Mesodermal cell (in vitro differentiated cells): Measurements from ENCODE around the gene GSG1L.

Experiments
- H3K27ac ChIP-seq: 2 replicates; pipeline ENCODE4 v1.7.0; 2013; ENCODE audit warnings: mild to moderate bottlenecking, low read depth, low read length, moderate library complexity; ENCODE audit not compliant: severe bottlenecking
- H3K36me3 ChIP-seq: 2 replicates; pipeline ENCODE4 v1.7.1; 2013; ENCODE audit warnings: mild to moderate bottlenecking, low read length, moderate library complexity; ENCODE audit not compliant: control insufficient read depth, insufficient read depth
- H3K4me1 ChIP-seq: one replicate; pipeline ENCODE4 v1.7.1; 2013; ENCODE audit warnings: mild to moderate bottlenecking, low read length; ENCODE audit not compliant: insufficient read depth, control insufficient read depth, poor library complexity, severe bottlenecking
- H3K4me3 ChIP-seq: 2 replicates; pipeline ENCODE4 v1.7.0; 2013; ENCODE audit warnings: low read length, control low read depth, mild to moderate bottlenecking; ENCODE audit not compliant: insufficient read depth, poor library complexity, severe bottlenecking; ENCODE audit errors: extremely low read depth
- H3K9me3 ChIP-seq: 2 replicates; pipeline ENCODE4 v1.7.1; 2013; ENCODE audit warnings: mild to moderate bottlenecking, low read length, moderate library complexity; ENCODE audit not compliant: control insufficient read depth
- WGBS, 2 experiments: methylation state at CpG; one replicate each; pipeline ENCODE4 v1.1.5; 2013; ENCODE audit warnings: missing lambda C conversion rate in 2 of 2; ENCODE audit not compliant: insufficient coverage in 2 of 2; 5-methylcytosine and 5-hydroxymethylcytosine counted together

The GSG1L gene

GRCh38 chr16:27740496-27741201 lies 322.9 kb downstream of the GSG1L start:
- Histone ChIP-seq H3K4me1 (no peaks in the 10 kb centered on the region), H3K4me3 (no peak overlapping the region), H3K36me3 (peaks cover 12% of the 10 kb centered on the region), H3K9me3 (no peaks in the 10 kb centered on the region), H3K27ac (no peak overlapping the region)
- 86 to 95% methylated on average over 10 to 11 of the region's 11 CpGs for WGBS, 2 experiments

- H3K27ac ChIP-seq: no peak overlapping the region
- H3K36me3 ChIP-seq: peaks cover 12% of the 10 kb centered on the region
- no peaks in the 10 kb centered on the region for H3K9me3 ChIP-seq
- no peak overlapping the region for H3K4me3 ChIP-seq
- WGBS, 2 experiments: 97% methylated on average over 12 to 17 of the region's 17 CpGs
- no peaks in the 10 kb centered on the region for H3K4me1 ChIP-seq
Observed at GRCh38 chr16:27739606-27740357, 323.7 kb downstream of the GSG1L start.

- WGBS, 2 experiments: 93 to 97% methylated on average over 10 to 11 of the region's 11 CpGs
- Histone ChIP-seq H3K4me3 (no peak overlapping the region), H3K27ac (no peak overlapping the region), H3K9me3 (no peaks in the 10 kb centered on the region), H3K4me1 (no peaks in the 10 kb centered on the region), H3K36me3 (peaks cover 8% of the 10 kb centered on the region)
Observed at GRCh38 chr16:27738596-27738995, 324.9 kb downstream of the GSG1L start.
